IMR-90 (cell line): ENCODE data around the gene TM4SF4. TPM values are rescaled to one million over a fixed set of nuclear protein-coding genes. Genes with fewer than 3 reads are reported as not detected.

Experiments
- ATAC-seq: fragments of 200-7000 bp; cut with Tn5 transposase; 2 replicates; pipeline ENCODE4 v1.9.1; 2020; ENCODE audit warnings: low read depth, mild to moderate bottlenecking, moderate library complexity
- BruUV-seq: library from RNA; stranded (reverse); fragments of 400-500 nt; replicated peaks from 2 replicates; lab custom pipeline; 2021; lab: Mats Ljungman, UMichigan
- CTCF ChIA-PET: fragments of 300-600 bp; formaldehyde crosslinking; extraction: SDS; loops from one replicate; lab custom pipeline; 2021; ENCODE audit warnings: antibody characterized with exemption; lab: Yijun Ruan, JAX
- POLR2A ChIA-PET: fragments of 300-600 bp; sonication (Branson Sonifier 250); formaldehyde crosslinking; loops from one replicate; lab custom pipeline; 2022; ENCODE audit warnings: antibody characterized with exemption; ENCODE audit not compliant: unreplicated experiment; lab: Charles Lee
- DNase-seq: peaks from one replicate; pipeline ENCODE4 v3.0.0; 2013
- H2AFZ ChIP-seq: replicated peaks from 2 replicates; pipeline ENCODE3; 2013; ENCODE audit warnings: low read length, mild to moderate bottlenecking; ENCODE audit not compliant: poor library complexity
- H2AK5ac ChIP-seq: 2 replicates; pipeline ENCODE4 v1.6.1; 2013; ENCODE audit warnings: low read depth, low read length, inconsistent platforms
- H2AK9ac ChIP-seq: replicated peaks from 2 replicates; pipeline ENCODE3; 2013; ENCODE audit warnings: mild to moderate bottlenecking, low read depth, low read length, moderate library complexity; ENCODE audit not compliant: poor library complexity
- H2BK120ac ChIP-seq: 2 replicates; pipeline ENCODE4 v1.6.1; 2013; ENCODE audit warnings: low read depth, low read length, inconsistent platforms
- H2BK15ac ChIP-seq: 3 replicates; pipeline ENCODE4 v1.6.1; 2013; ENCODE audit warnings: low read depth, low read length, inconsistent platforms
- H2BK20ac ChIP-seq: 2 replicates; pipeline ENCODE4 v1.6.1; 2013; ENCODE audit warnings: low read depth, mild to moderate bottlenecking, inconsistent platforms, low read length, moderate library complexity
- H2BK5ac ChIP-seq: 2 replicates; pipeline ENCODE4 v1.6.1; 2013; ENCODE audit warnings: mild to moderate bottlenecking, low read depth, low read length, inconsistent platforms; ENCODE audit not compliant: poor library complexity, severe bottlenecking
- H3K14ac ChIP-seq: replicated peaks from 2 replicates; pipeline ENCODE4 v1.6.1; 2013; ENCODE audit warnings: low read depth, low read length, inconsistent platforms
- H3K18ac ChIP-seq: 2 replicates; pipeline ENCODE4 v1.6.1; 2013; ENCODE audit warnings: low read depth, low read length, control low read depth
- H3K23ac ChIP-seq: 2 replicates; pipeline ENCODE4 v1.6.1; 2013; ENCODE audit warnings: low read depth, low read length, inconsistent platforms
- H3K27ac ChIP-seq: 2 replicates; pipeline ENCODE4 v1.5.1; 2013; ENCODE audit warnings: mild to moderate bottlenecking, control low read depth, low read length; ENCODE audit not compliant: insufficient read depth
- H3K27me3 ChIP-seq: 2 replicates; pipeline ENCODE4 v1.6.1; 2013; ENCODE audit warnings: low read length; ENCODE audit not compliant: control insufficient read depth, insufficient read depth
- H3K36me3 ChIP-seq: 2 replicates; pipeline ENCODE4 v1.6.1; 2013; ENCODE audit warnings: low read length, mixed read lengths; ENCODE audit not compliant: control insufficient read depth, insufficient read depth
- H3K4ac ChIP-seq: 2 replicates; pipeline ENCODE4 v1.6.1; 2013; ENCODE audit warnings: low read depth, low read length, inconsistent platforms
- H3K4me1 ChIP-seq: 2 replicates; pipeline ENCODE4 v1.6.1; 2013; ENCODE audit warnings: low read length, mixed read lengths; ENCODE audit not compliant: control insufficient read depth, insufficient read depth
- H3K4me2 ChIP-seq: 2 replicates; pipeline ENCODE4 v1.6.1; 2013; ENCODE audit warnings: low read depth, mild to moderate bottlenecking, control low read depth, low read length, moderate library complexity
- H3K4me3 ChIP-seq: 2 replicates; pipeline ENCODE4 v1.5.1; 2013; ENCODE audit warnings: low read depth, mild to moderate bottlenecking, control low read depth, low read length, moderate library complexity; ENCODE audit not compliant: insufficient read depth
- H3K56ac ChIP-seq: 2 replicates; pipeline ENCODE4 v1.6.1; 2013; ENCODE audit warnings: low read length, inconsistent platforms; ENCODE audit not compliant: insufficient read depth; ENCODE audit errors: extremely low read depth
- H3K79me1 ChIP-seq, 2 experiments: 2 replicates each; pipeline ENCODE4 v1.6.1; 2013; ENCODE audit warnings: low read length in 2 of 2, inconsistent platforms in 1 of 2, low read depth in 1 of 2
- H3K9ac ChIP-seq: 2 replicates; pipeline ENCODE4 v1.6.1; 2013; ENCODE audit warnings: low read depth, low read length, control low read depth
- H3K9me1 ChIP-seq: 2 replicates; pipeline ENCODE4 v1.6.1; 2013; ENCODE audit warnings: low read length, inconsistent platforms; ENCODE audit not compliant: insufficient read depth
- H3K9me3 ChIP-seq: 2 replicates; pipeline ENCODE4 v1.6.1; 2013; ENCODE audit warnings: low read length; ENCODE audit not compliant: control insufficient read depth, insufficient read depth
- H4K20me1 ChIP-seq: 2 replicates; pipeline ENCODE4 v1.6.1; 2013; ENCODE audit warnings: low read length, inconsistent platforms; ENCODE audit not compliant: insufficient read depth
- H4K5ac ChIP-seq: 2 replicates; pipeline ENCODE4 v1.6.1; 2013; ENCODE audit warnings: mild to moderate bottlenecking, low read depth, low read length, control low read depth
- H4K8ac ChIP-seq, 2 experiments: 2 replicates each; pipeline ENCODE4 v1.6.1; 2013; ENCODE audit warnings: low read depth in 2 of 2, low read length in 2 of 2, control low read depth in 1 of 2, inconsistent platforms in 1 of 2
- H4K91ac ChIP-seq: 2 replicates; pipeline ENCODE4 v1.6.1; 2013; ENCODE audit warnings: low read depth, low read length, inconsistent platforms; ENCODE audit not compliant: insufficient read depth
- BHLHE40 ChIP-seq: fragments of 150-350 bp; IDR thresholded peaks from 2 replicates; pipeline ENCODE4 v1.6.1; 2016; ENCODE audit warnings: mild to moderate bottlenecking, low read depth, low read length
- CEBPB ChIP-seq: IDR thresholded peaks from 2 replicates; pipeline ENCODE4 v1.6.1; 2012; ENCODE audit warnings: low read depth, low read length, improper control_type of control experiment
- FOS ChIP-seq: fragments of 150-350 bp; IDR thresholded peaks from 2 replicates; pipeline ENCODE4 v1.6.1; 2016; ENCODE audit warnings: low read depth, low read length
- WGBS, 2 experiments: methylation state at CpG; one replicate each; pipeline versions ENCODE4 v1.1.5 to v1.1.7; 2013; ENCODE audit warnings: missing lambda C conversion rate in 2 of 2; ENCODE audit not compliant: insufficient read length in 1 of 2; ENCODE audit errors: extremely low coverage in 2 of 2; 5-methylcytosine and 5-hydroxymethylcytosine counted together
- dilution Hi-C: fragments of 300-500 bp; cut with HindIII; formaldehyde crosslinking; loops from one replicate; pipeline ENCODE4 v1.14.3; 2018; ENCODE audit warnings: low sequenced_read_pairs; ENCODE audit not compliant: unreplicated experiment
- in situ Hi-C: fragments of 300-500 bp; cut with MboI; formaldehyde crosslinking; loops from 3 replicates; pipeline ENCODE4 v1.14.3; 2019; ENCODE audit warnings: low sequenced_read_pairs, inconsistent platforms, mixed read lengths
- intact Hi-C: fragments of 100-400 bp; cut with micrococcal nuclease; formaldehyde crosslinking; loops from 2 replicates; pipeline ENCODE4 v1.10.0; 2022
- polyA plus RNA-seq, 3 experiments: library from polyadenylated mRNA; depleted of rRNA; stranded (reverse); fragments of >200 nt; gene quantifications; 2 replicates each; pipeline ENCODE4 v1.2.3, GENCODE V29; 2012; ENCODE audit warnings: low replicate concordance in 1 of 3
- total RNA-seq: library from RNA; depleted of rRNA; stranded (reverse); fragments of >200 nt; gene quantifications from 2 replicates; pipeline ENCODE4 v1.2.3, GENCODE V29; 2012
- TF ChIP-seq, protein P1 (sequence below): fragments of 150-350 bp; IDR thresholded peaks from 2 replicates; pipeline ENCODE4 v1.6.1; 2017; ENCODE audit warnings: mild to moderate bottlenecking, antibody characterized with exemption, low read length, low read depth
- TF ChIP-seq, protein P2 (sequence below): conservative IDR thresholded peaks from 2 replicates; pipeline ENCODE4 v1.5.1; 2012; ENCODE audit warnings: mild to moderate bottlenecking, low read depth, low read length, improper control_type of control experiment

TM4SF4 gene
- total and polyA plus RNA-seq, 2 of the 4 experiments (the other 2 are of a cell fraction), result 0.60 to 1.6 TPM

DNA sequence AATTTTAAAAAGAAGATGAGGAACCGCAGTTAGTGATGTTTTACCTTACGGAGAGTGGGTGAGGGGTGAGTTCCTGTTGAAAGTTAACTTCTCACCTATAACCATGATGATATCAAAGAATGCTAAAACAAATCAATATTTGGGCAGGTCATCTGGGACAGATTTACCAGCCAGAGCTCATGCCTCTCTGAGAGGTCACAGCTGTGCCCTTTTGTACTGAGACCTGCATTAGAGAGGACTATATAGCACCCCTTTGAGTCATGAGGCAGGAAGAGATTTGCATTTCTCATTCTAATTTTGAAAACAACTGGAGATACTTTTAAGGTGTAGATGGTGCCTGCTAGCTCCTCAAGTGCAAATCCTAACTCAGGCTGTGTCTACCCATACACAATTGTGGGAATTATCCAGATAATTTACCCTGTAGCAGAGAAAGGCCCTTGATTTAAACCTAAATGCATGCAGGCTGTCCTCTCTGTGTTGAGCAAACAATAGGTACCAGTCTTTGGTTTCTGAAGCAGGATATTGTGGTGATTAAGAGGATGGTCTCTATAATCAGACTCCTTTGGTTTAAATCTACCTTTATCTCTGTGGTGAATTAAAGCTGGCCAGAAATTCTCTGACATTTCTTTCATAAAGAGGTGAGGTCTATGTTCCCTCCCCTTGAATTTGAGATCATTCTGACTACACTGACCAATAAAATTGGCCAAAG lies 5.8 kb upstream of the TM4SF4 start:
- H3K79me1 ChIP-seq, result peaks cover 0 to 16% of the 10 kb centered on the region in 2 experiments; a peak in 2 of 4 replicates
- peak overlapping the region; percentile 79; the same call in 1 of the 2 replicates for H3K18ac ChIP-seq
- no peak overlapping the region for H2AFZ ChIP-seq
- H3K36me3 ChIP-seq, result no peaks in the 10 kb centered on the region
- H4K20me1 ChIP-seq, result no peaks in the 10 kb centered on the region
- WGBS, 2 experiments, result no CpG with 5 or more reads among the region's 2 CpGs
- H3K9ac ChIP-seq, result no peak overlapping the region
- TF ChIP-seq BHLHE40, result no peak
- no peak for TF ChIP-seq FOS
- TF ChIP-seq, protein P1, sequence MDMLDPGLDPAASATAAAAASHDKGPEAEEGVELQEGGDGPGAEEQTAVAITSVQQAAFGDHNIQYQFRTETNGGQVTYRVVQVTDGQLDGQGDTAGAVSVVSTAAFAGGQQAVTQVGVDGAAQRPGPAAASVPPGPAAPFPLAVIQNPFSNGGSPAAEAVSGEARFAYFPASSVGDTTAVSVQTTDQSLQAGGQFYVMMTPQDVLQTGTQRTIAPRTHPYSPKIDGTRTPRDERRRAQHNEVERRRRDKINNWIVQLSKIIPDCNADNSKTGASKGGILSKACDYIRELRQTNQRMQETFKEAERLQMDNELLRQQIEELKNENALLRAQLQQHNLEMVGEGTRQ, result no peak
- TF ChIP-seq CEBPB, result no peak
- TF ChIP-seq, protein P2, sequence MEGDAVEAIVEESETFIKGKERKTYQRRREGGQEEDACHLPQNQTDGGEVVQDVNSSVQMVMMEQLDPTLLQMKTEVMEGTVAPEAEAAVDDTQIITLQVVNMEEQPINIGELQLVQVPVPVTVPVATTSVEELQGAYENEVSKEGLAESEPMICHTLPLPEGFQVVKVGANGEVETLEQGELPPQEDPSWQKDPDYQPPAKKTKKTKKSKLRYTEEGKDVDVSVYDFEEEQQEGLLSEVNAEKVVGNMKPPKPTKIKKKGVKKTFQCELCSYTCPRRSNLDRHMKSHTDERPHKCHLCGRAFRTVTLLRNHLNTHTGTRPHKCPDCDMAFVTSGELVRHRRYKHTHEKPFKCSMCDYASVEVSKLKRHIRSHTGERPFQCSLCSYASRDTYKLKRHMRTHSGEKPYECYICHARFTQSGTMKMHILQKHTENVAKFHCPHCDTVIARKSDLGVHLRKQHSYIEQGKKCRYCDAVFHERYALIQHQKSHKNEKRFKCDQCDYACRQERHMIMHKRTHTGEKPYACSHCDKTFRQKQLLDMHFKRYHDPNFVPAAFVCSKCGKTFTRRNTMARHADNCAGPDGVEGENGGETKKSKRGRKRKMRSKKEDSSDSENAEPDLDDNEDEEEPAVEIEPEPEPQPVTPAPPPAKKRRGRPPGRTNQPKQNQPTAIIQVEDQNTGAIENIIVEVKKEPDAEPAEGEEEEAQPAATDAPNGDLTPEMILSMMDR, result no peak
- peak overlapping the region; percentile 29 for H2BK5ac ChIP-seq
- H3K9me3 ChIP-seq, result no peaks in the 10 kb centered on the region
- H4K8ac ChIP-seq, result peak overlapping the region; percentile 57 to 76; a peak in 3 of 4 replicates
- peaks cover 23% of the 10 kb centered on the region for H3K9me1 ChIP-seq
- H3K23ac ChIP-seq, result peak overlapping the region; percentile 56; the same call in 1 of the 2 replicates
- peak overlapping the region; percentile 86 for H2BK120ac ChIP-seq
- H3K4me1 ChIP-seq, result peaks cover 30% of the 10 kb centered on the region
- H3K27me3 ChIP-seq, result no peaks in the 10 kb centered on the region
- dilution Hi-C loops, result no loop called here
- peak overlapping the region; percentile 70 for H2AK5ac ChIP-seq
- 0 out of 2 replicates have a peak overlapping the region, but pooled peaks have one; percentile 3 for H3K56ac ChIP-seq
- H2BK15ac ChIP-seq, result peak overlapping the region; percentile 86; the same call in 2 of the 3 replicates
- H2AK9ac ChIP-seq, result no peak overlapping the region
- H2BK20ac ChIP-seq, result peak overlapping the region; percentile 78
- H3K27ac ChIP-seq, result no peak overlapping the region
- in situ Hi-C loops, result no loop called here
- intact Hi-C loops, result no loop called here
- peak overlapping the region; percentile 80 for H3K14ac ChIP-seq
- H3K4me3 ChIP-seq, result no peak overlapping the region
- peak overlapping the region; percentile 52 for H4K91ac ChIP-seq
- H4K5ac ChIP-seq, result peak overlapping the region; percentile 70; the same call in 1 of the 2 replicates
- ATAC-seq (no peak), DNase-seq (no peak)
- peak overlapping the region; percentile 18; the same call in 1 of the 2 replicates for H3K4ac ChIP-seq
- H3K4me2 ChIP-seq, result no peak overlapping the region
- ChIA-PET CTCF (interaction anchor here (1.1 to 1.2 kb wide), 2 partner anchors 14 to 78 kb away, joined by 5 read pairs; no protein-coding TSS in a partner anchor), POLR2A (no interaction called here)
- no TSS peak for BruUV-seq
